NCI-H146 (cell line): Measurements from ENCODE around the gene ZCCHC9.

Experiments
- DNase-seq: peaks from one replicate; lab custom pipeline; 2025; lab: John Stamatoyannopoulos, UW

The ZCCHC9 gene

GRCh38 chr5:81355291-81356251 lies 54.2 kb downstream of the ZCCHC9 start:
- DNase-seq, result no peak

GRCh38 chr5:81359108-81359507 lies 57.7 kb downstream of the ZCCHC9 start:
- no peak for DNase-seq

DNA sequence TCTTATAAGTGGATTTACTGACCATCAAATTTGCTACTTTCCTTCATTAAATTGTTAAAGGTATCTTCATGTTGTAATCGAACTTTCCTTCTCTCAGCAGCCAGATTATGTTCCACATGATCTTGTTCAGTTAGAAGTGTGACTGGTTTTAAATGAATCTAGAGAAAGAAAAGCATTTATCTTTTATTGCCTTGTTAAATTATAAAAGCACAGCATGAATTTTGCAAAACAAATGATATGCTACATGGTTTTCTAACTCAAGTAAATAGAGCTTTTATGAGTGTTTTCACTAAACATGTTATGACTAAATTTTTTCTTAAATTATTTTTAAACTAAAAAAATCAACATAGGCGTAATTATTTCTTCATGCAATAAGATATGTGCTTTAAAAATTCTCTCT lies 58.5 kb downstream of the ZCCHC9 start:
- DNase-seq, result no peak

DNA sequence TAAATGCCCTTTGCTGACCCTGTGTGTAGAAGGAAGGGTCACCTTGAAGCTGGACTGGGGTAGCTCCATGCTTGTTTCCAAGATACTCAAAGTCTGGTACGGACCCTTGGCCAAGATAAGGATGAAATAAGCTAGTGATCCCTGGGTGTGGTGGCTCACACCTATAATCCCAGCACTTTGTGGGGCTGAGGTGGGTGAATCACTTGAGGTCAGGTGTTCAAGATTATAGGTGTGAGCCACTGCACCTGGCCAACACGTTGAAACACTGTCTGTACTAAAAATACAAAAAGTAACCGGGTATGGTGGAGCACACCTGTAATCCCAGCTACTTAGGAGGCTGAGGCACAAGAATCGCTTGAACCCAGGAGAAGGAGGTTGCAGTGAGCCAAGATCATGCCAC lies 59.3 kb downstream of the ZCCHC9 start:
- DNase-seq, result no peak

DNA sequence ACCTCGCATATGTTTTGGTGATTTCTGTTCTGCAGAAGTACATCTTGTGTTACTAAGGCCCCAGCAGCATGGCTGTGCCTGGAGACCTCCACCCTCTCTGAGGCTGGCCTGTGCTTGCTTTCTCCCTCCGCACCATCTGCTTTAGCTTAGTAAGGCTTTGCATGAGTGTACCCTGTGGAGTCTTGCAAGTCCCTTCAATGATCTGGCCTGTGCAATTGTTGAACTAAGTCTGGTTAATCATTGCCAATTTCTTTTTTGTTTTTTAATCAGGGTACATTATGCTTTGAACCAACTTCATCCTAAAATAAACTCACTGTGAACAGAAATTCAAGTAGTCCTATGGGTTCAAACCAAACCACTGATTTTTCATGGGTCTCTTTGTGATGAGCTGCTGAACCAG lies 60.2 kb downstream of the ZCCHC9 start:
- DNase-seq, result no peak
